Panc1 (cell line): Measurements from ENCODE around the gene RARG.

Source experiments
- POLR2AphosphoS5 ChIP-seq: IDR thresholded peaks from 2 replicates; pipeline ENCODE4 v1.6.1; 2012; ENCODE audit warnings: mild to moderate bottlenecking, low read depth, low read length, moderate library complexity
- REST ChIP-seq, 2 experiments: IDR thresholded peaks; 2 replicates each; pipeline ENCODE4 v1.6.1; 2011 to 2012; ENCODE audit warnings: low read depth in 2 of 2, control low read depth in 1 of 2, low read length in 1 of 2, mild to moderate bottlenecking in 1 of 2, moderate library complexity in 1 of 2; ENCODE audit not compliant: insufficient read depth in 1 of 2
- TF ChIP-seq, protein P1 (sequence below): fragments of 450-650 bp; IDR thresholded peaks from 2 replicates; pipeline ENCODE4 v1.5.1; 2017; ENCODE audit warnings: mild to moderate bottlenecking

GRCh38 chr12:53208877-53209463 lies 23.0 kb downstream of the RARG start:
- TF ChIP-seq, protein P1, sequence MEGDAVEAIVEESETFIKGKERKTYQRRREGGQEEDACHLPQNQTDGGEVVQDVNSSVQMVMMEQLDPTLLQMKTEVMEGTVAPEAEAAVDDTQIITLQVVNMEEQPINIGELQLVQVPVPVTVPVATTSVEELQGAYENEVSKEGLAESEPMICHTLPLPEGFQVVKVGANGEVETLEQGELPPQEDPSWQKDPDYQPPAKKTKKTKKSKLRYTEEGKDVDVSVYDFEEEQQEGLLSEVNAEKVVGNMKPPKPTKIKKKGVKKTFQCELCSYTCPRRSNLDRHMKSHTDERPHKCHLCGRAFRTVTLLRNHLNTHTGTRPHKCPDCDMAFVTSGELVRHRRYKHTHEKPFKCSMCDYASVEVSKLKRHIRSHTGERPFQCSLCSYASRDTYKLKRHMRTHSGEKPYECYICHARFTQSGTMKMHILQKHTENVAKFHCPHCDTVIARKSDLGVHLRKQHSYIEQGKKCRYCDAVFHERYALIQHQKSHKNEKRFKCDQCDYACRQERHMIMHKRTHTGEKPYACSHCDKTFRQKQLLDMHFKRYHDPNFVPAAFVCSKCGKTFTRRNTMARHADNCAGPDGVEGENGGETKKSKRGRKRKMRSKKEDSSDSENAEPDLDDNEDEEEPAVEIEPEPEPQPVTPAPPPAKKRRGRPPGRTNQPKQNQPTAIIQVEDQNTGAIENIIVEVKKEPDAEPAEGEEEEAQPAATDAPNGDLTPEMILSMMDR = no peak
- TF ChIP-seq POLR2AphosphoS5 (no peak), REST (IDR thresholded peaks at IDR 0.05; ENCODE audit: insufficient read depth in 1 of 2, low read depth in 2 of 2, low read length in 1 of 2) (no peak)
